ENCODE data around the gene ZSCAN5A. TPM values are rescaled to one million over a fixed set of nuclear protein-coding genes. Genes with fewer than 3 reads are reported as not detected.

ZSCAN5A gene
- total and polyA plus RNA-seq, 2 of the 13 experiments (the other 11 are each of a cell fraction or from before 2014, with no cell fraction given), result 9.5 to 17.8 TPM

- TF ChIP-seq FOXJ3 (CRISPR knock-in tag; IDR thresholded peaks at IDR 0.05; ENCODE audit: borderline replicate concordance) (0 out of 2 replicates have a peak, but pooled peaks have one; percentile 9), ZSCAN29 (CRISPR knock-in tag; conservative IDR thresholded peaks at IDR 0.05) (0 out of 2 replicates have a peak, but pooled peaks have one; percentile 65), FOXK2 (IDR thresholded peaks at IDR 0.05) (no peak), NR2C2 (CRISPR knock-in tag; IDR thresholded peaks at IDR 0.05; ENCODE audit: borderline replicate concordance) (peak; percentile 100), RAD21 (CRISPR knock-in tag; IDR thresholded peaks at IDR 0.05) (0 out of 2 replicates have a peak, but pooled peaks have one; percentile 17), MYPOP (CRISPR knock-in tag; IDR thresholded peaks at IDR 0.05) (0 out of 2 replicates have a peak, but pooled peaks have one; percentile 15), HMGA1 (CRISPR knock-in tag; conservative IDR thresholded peaks at IDR 0.05) (no peak), ZNF567 (CRISPR knock-in tag; IDR thresholded peaks at IDR 0.05; ENCODE audit: borderline replicate concordance) (no peak; the same call in 1 of the 2 replicates), ZNF646 (CRISPR knock-in tag; IDR thresholded peaks at IDR 0.05) (no peak), ZNF614 (CRISPR knock-in tag; IDR thresholded peaks at IDR 0.05; ENCODE audit: borderline replicate concordance) (peak; percentile 44; the same call in 1 of the 2 replicates), GABPA (IDR thresholded peaks at IDR 0.05; ENCODE audit: low read depth, low read length) (peak; percentile 92), GABPA (CRISPR knock-in tag; IDR thresholded peaks at IDR 0.05; ENCODE audit: low read depth) (peak; percentile 98), HNF4G (IDR thresholded peaks at IDR 0.05; ENCODE audit: borderline replicate concordance, low read depth, low read length) (no peak), HNF4G (CRISPR knock-in tag; IDR thresholded peaks at IDR 0.05; ENCODE audit: borderline replicate concordance, low read depth) (no peak), YY1 (IDR thresholded peaks at IDR 0.05; ENCODE audit: insufficient read depth, insufficient replicate concordance, low read depth, low read length) (peak; percentile 23), BRF2 (CRISPR knock-in tag; IDR thresholded peaks at IDR 0.05) (no peak), HNRNPH1 (optimal IDR thresholded peaks at IDR 0.05; ENCODE audit: low read depth, low read length) (no peak), ATF7-NPFF (CRISPR knock-in tag; IDR thresholded peaks at IDR 0.05; ENCODE audit: low read depth) (0 out of 2 replicates have a peak, but pooled peaks have one; percentile 27), ZBTB38 (CRISPR knock-in tag; IDR thresholded peaks at IDR 0.05) (peak; percentile 70; the same call in 1 of the 2 replicates), SRSF9 (IDR thresholded peaks at IDR 0.05; ENCODE audit: borderline replicate concordance, insufficient read depth, low read depth, low read length, poor library complexity, severe bottlenecking) (no peak), ZNF550 (CRISPR knock-in tag; IDR thresholded peaks at IDR 0.05; ENCODE audit: borderline replicate concordance) (peak; percentile 90; the same call in 1 of the 2 replicates)
These were observed at the start of gene ZSCAN5A (continued) for GRCh38 chr19:56314381-56315076.

Measured in HepG2 (cell line).